Cardiac fibroblast (primary cell): ENCODE results near the gene ADIPOR2.
"Not testable (repeated sequence)": the region's sequence is repeated elsewhere in the genome, so short reads cannot be mapped to it uniquely, and the experiment has no call there.

Experiments used
- DNase-seq, 2 donors: peaks; one replicate each; pipeline versions ENCODE4 v3.0.0 to v3.0.0-alpha.2; 2010; ENCODE audit warnings: low read depth in 2 of 2
- H3K4me3 ChIP-seq, 2 donors: replicated peaks in 1 of 2; 1 replicate in 1 of 2; 2 replicates in 1 of 2; pipeline ENCODE4 v1.5.1; 2011; ENCODE audit warnings: low read depth in 2 of 2, low read length in 2 of 2, mild to moderate bottlenecking in 2 of 2, moderate library complexity in 1 of 2
- CTCF ChIP-seq: IDR thresholded peaks from one replicate; pipeline ENCODE4 v1.5.1; 2011; ENCODE audit warnings: low read depth, mild to moderate bottlenecking, low read length, inconsistent platforms

Gene ADIPOR2

GRCh38 chr12:1680804-1681492, 9.9 kb upstream of the ADIPOR2 start:
- TF ChIP-seq CTCF = no peak
- no peak overlapping the region for H3K4me3 ChIP-seq
- peak; percentile 37 to 65 for DNase-seq

GRCh38 chr12:1681493-1681807, 9.4 kb upstream of the ADIPOR2 start:
- no peak overlapping the region for H3K4me3 ChIP-seq
- DNase-seq = no peak
- TF ChIP-seq CTCF = no peak

GRCh38 chr12:1688086-1688710, 2.7 kb upstream of the ADIPOR2 start:
- no peak for DNase-seq
- H3K4me3 ChIP-seq = no peak overlapping the region
- no peak for TF ChIP-seq CTCF

GRCh38 chr12:1691123-1692007, 495 bp downstream of the ADIPOR2 start:
- peak in 1 of 2 donors; percentile 31 for DNase-seq
- TF ChIP-seq CTCF = no peak
- H3K4me3 ChIP-seq = peak overlapping the region; percentile 94 to 97

- DNase-seq = no peak
- TF ChIP-seq CTCF = no peak
- H3K4me3 ChIP-seq = peak overlapping the region; percentile 11 to 97
Observed at GRCh38 chr12:1692226-1692625, 1.4 kb downstream of the ADIPOR2 start.

- no peak for TF ChIP-seq CTCF
- no peak overlapping the region for H3K4me3 ChIP-seq
Observed at GRCh38 chr12:1692895-1693610, 2.2 kb downstream of the ADIPOR2 start.

GRCh38 chr12:1695097-1695496, 4.2 kb downstream of the ADIPOR2 start:
- not testable (repeated sequence) for H3K4me3 ChIP-seq, DNase-seq

More at GRCh38 chr12:1692895-1693610, 2.2 kb downstream of the ADIPOR2 start:
- no peak for DNase-seq
